ENCODE results near the gene PIM2. TPM values are rescaled to one million over a fixed set of nuclear protein-coding genes. Genes with fewer than 3 reads are reported as not detected.

The PIM2 gene
- polyA plus RNA-seq, 1 of the 3 experiments (the other 2 are of a cell fraction): 12.3 TPM

GRCh38 chrX:48919947-48920717, 1.3 kb upstream of the PIM2 start:
- CTCF ChIA-PET: no interaction called here
- H3K9ac ChIP-seq: no peak overlapping the region

GRCh38 chrX:48919360-48919841, 577 bp upstream of the PIM2 start:
- CTCF ChIA-PET: no interaction called here

More at GRCh38 chrX:48919947-48920717, 1.3 kb upstream of the PIM2 start:
- 65% methylated on average over 7 of the region's 8 CpGs for WGBS (ENCODE audit: low lambda C conversion rate)
- H3K9me2 ChIP-seq: no peaks in the 10 kb centered on the region
- TF ChIP-seq MXI1 (IDR thresholded peaks at IDR 0.05; ENCODE audit: low read depth, low read length) (0 out of 2 replicates have a peak, but pooled peaks have one; percentile 26), MEF2A (IDR thresholded peaks at IDR 0.05; ENCODE audit: borderline replicate concordance, low read depth) (no peak), PBX3 (IDR thresholded peaks at IDR 0.05) (no peak), NRF1 (IDR thresholded peaks at IDR 0.05; ENCODE audit: low read depth, low read length) (no peak), USF2 (IDR thresholded peaks at IDR 0.05; ENCODE audit: borderline replicate concordance, low read depth, low read length) (no peak)
- H3K9me3 ChIP-seq: no peaks in the 10 kb centered on the region
- no peak overlapping the region for H3K4me3 ChIP-seq (ENCODE audit: low read depth in 2 of 2, low read length in 1 of 2)
- peaks cover 3% of the 10 kb centered on the region; the same call in 1 of the 2 replicates for H3K79me2 ChIP-seq (ENCODE audit: insufficient read depth)
- H3K36me3 ChIP-seq (replicated peaks in 1 of 2; ENCODE audit: control insufficient read depth in 1 of 2, insufficient read depth in 2 of 2, low read length in 1 of 2): peaks cover 3 to 34% of the 10 kb centered on the region in 2 experiments
- H3K4me2 ChIP-seq: no peak overlapping the region
- H2AFZ ChIP-seq (ENCODE audit: low read depth): no peak overlapping the region
- no peak for DNase-seq
- H4K20me1 ChIP-seq (ENCODE audit: insufficient read depth): 0 out of 2 replicates have a peak, but pooled peaks cover 9% of the 10 kb centered on the region
- peaks cover 12% of the 10 kb centered on the region for H3F3A ChIP-seq (replicated peaks; ENCODE audit: insufficient read depth)
- no peaks in the 10 kb centered on the region for H3K27me3 ChIP-seq (ENCODE audit: insufficient read depth)
- no peak overlapping the region for H3K27ac ChIP-seq (ENCODE audit: low read depth in 2 of 2, low read length in 1 of 2)
- peaks cover 5 to 26% of the 10 kb centered on the region in 2 experiments; a peak in 2 of 4 replicates for H3K4me1 ChIP-seq (ENCODE audit: control insufficient read depth in 1 of 2, insufficient read depth in 2 of 2, low read depth in 1 of 2, low read length in 1 of 2)
- POLR2A ChIA-PET: no interaction called here

GRCh38 chrX:48918301-48918642, 552 bp downstream of the PIM2 start:
- WGBS (ENCODE audit: low lambda C conversion rate): 36% methylated on average over 10 of the region's 23 CpGs
- Histone ChIP-seq H3K4me1 (ENCODE audit: control insufficient read depth in 1 of 2, insufficient read depth in 2 of 2, low read depth in 1 of 2, low read length in 1 of 2) (peaks cover 5 to 26% of the 10 kb centered on the region in 2 experiments; a peak in 2 of 4 replicates), H3K9me3 (no peaks in the 10 kb centered on the region), H3K27me3 (ENCODE audit: insufficient read depth) (no peaks in the 10 kb centered on the region), H3K27ac (ENCODE audit: low read depth in 2 of 2, low read length in 1 of 2) (peak overlapping the region in 1 of 2 experiments; percentile 39; a peak in 2 of 4 replicates), H3K4me2 (peak overlapping the region; percentile 95), H3K4me3 (ENCODE audit: low read depth in 2 of 2, low read length in 1 of 2) (peak overlapping the region; percentile 61 to 71), H3K9me2 (no peaks in the 10 kb centered on the region), H3F3A (replicated peaks; ENCODE audit: insufficient read depth) (peaks cover 16% of the 10 kb centered on the region), H3K36me3 (replicated peaks in 1 of 2; ENCODE audit: control insufficient read depth in 1 of 2, insufficient read depth in 2 of 2, low read length in 1 of 2) (peaks cover 3 to 32% of the 10 kb centered on the region in 2 experiments), H2AFZ (ENCODE audit: low read depth) (no peak overlapping the region), H3K9ac (peak overlapping the region; percentile 78), H4K20me1 (ENCODE audit: insufficient read depth) (0 out of 2 replicates have a peak, but pooled peaks cover 9% of the 10 kb centered on the region), H3K79me2 (ENCODE audit: insufficient read depth) (peaks cover 3% of the 10 kb centered on the region; the same call in 1 of the 2 replicates)
- DNase-seq: no peak
- ChIA-PET CTCF (interaction anchor here (0.6 to 1.2 kb wide), 2 partner anchors 9 to 14 kb away, joined by 3 to 4 read pairs; no protein-coding TSS in a partner anchor), POLR2A (no interaction called here)
- TF ChIP-seq FOXM1 (IDR thresholded peaks at IDR 0.05; ENCODE audit: low read depth) (no peak), GATA2 (CRISPR knock-in tag; IDR thresholded peaks at IDR 0.05) (no peak), NFIC (IDR thresholded peaks at IDR 0.05; ENCODE audit: borderline replicate concordance) (no peak), TAF1 (IDR thresholded peaks at IDR 0.05; ENCODE audit: borderline replicate concordance, low read depth, low read length) (no peak), MAX (IDR thresholded peaks at IDR 0.05; ENCODE audit: low read depth) (no peak), PBX3 (IDR thresholded peaks at IDR 0.05) (no peak), IRF3 (IDR thresholded peaks at IDR 0.05; ENCODE audit: low read depth, low read length) (no peak), FOXJ3 (CRISPR knock-in tag; IDR thresholded peaks at IDR 0.05) (no peak), EP300 (IDR thresholded peaks at IDR 0.05; ENCODE audit: borderline replicate concordance in 1 of 2, low read depth in 1 of 2, low read length in 1 of 2) (no peak), EZH2phosphoT487 (IDR thresholded peaks at IDR 0.05; ENCODE audit: borderline replicate concordance, low read depth) (no peak)

More at GRCh38 chrX:48919360-48919841, 577 bp upstream of the PIM2 start:
- H3K4me3 ChIP-seq (ENCODE audit: low read depth in 2 of 2, low read length in 1 of 2): peak overlapping the region; percentile 61 to 71; a peak in 3 of 4 replicates
- 38% methylated on average over 14 of the region's 15 CpGs for WGBS (ENCODE audit: low lambda C conversion rate)
- DNase-seq: peak; percentile 54
- H3K79me2 ChIP-seq (ENCODE audit: insufficient read depth): peaks cover 3% of the 10 kb centered on the region; the same call in 1 of the 2 replicates
- no peaks in the 10 kb centered on the region for H3K9me3 ChIP-seq
- H3K27ac ChIP-seq (ENCODE audit: low read depth in 2 of 2, low read length in 1 of 2): peak overlapping the region; percentile 38 to 60; a peak in 3 of 4 replicates
- no peak overlapping the region for H3K9ac ChIP-seq
- peaks cover 3 to 33% of the 10 kb centered on the region in 2 experiments for H3K36me3 ChIP-seq (replicated peaks in 1 of 2; ENCODE audit: control insufficient read depth in 1 of 2, insufficient read depth in 2 of 2, low read length in 1 of 2)
- POLR2A ChIA-PET: no interaction called here
- no peaks in the 10 kb centered on the region for H3K27me3 ChIP-seq (ENCODE audit: insufficient read depth)
- H2AFZ ChIP-seq (ENCODE audit: low read depth): no peak overlapping the region
- no peak for TF ChIP-seq GABPA (IDR thresholded peaks at IDR 0.05; ENCODE audit: low read depth)
- peak overlapping the region; percentile 95 for H3K4me2 ChIP-seq
- H3K4me1 ChIP-seq (ENCODE audit: control insufficient read depth in 1 of 2, insufficient read depth in 2 of 2, low read depth in 1 of 2, low read length in 1 of 2): peaks cover 5 to 26% of the 10 kb centered on the region in 2 experiments; a peak in 2 of 4 replicates
- H4K20me1 ChIP-seq (ENCODE audit: insufficient read depth): 0 out of 2 replicates have a peak, but pooled peaks cover 9% of the 10 kb centered on the region
- H3F3A ChIP-seq (replicated peaks; ENCODE audit: insufficient read depth): peaks cover 12% of the 10 kb centered on the region
- no peaks in the 10 kb centered on the region for H3K9me2 ChIP-seq
